ENCODE measurements around the gene GMDS. TPM values are rescaled to one million over a fixed set of nuclear protein-coding genes. Genes with fewer than 3 reads are reported as not detected.

GMDS gene
- total and polyA plus RNA-seq, 2 donors (not counting 3 experiments of a cell fraction or from before 2014, with no cell fraction given) = 9.8 to 23.5 TPM

GRCh38 chr6:1840491-1841121 lies 404.8 kb downstream of the GMDS start:
- ChIA-PET CTCF (no interaction called here), POLR2A (no interaction called here)
- no peak overlapping the region for H3K4me3 ChIP-seq (replicated peaks in 1 of 3; ENCODE audit: insufficient read depth in 1 of 3, low read depth in 1 of 3, low read length in 3 of 3)
- H3K27me3 ChIP-seq (ENCODE audit: control insufficient read depth in 2 of 2, insufficient read depth in 2 of 2, low read length in 2 of 2) = no peaks in the 10 kb centered on the region
- TF ChIP-seq FOS (IDR thresholded peaks at IDR 0.05; ENCODE audit: borderline replicate concordance, insufficient read depth, low read length) (no peak), MAX (IDR thresholded peaks at IDR 0.05; ENCODE audit: insufficient read depth, insufficient read length) (no peak), POLR2A (IDR thresholded peaks at IDR 0.05; ENCODE audit: low read depth, low read length) (no peak), CTCF (IDR thresholded peaks at IDR 0.05; ENCODE audit: extremely low read depth in 1 of 2, insufficient read depth in 1 of 2, low read depth in 1 of 2, low read length in 2 of 2) (no peak), POLR2AphosphoS5 (IDR thresholded peaks at IDR 0.05; ENCODE audit: insufficient read depth, low read depth, low read length) (no peak), JUN (IDR thresholded peaks at IDR 0.05; ENCODE audit: borderline replicate concordance, insufficient read depth, insufficient read length, low read depth) (no peak), GATA2 (IDR thresholded peaks at IDR 0.05; ENCODE audit: insufficient read depth, insufficient read length, low read depth, low read length) (no peak)
- peaks cover 14% of the 10 kb centered on the region for H3K4me1 ChIP-seq (ENCODE audit: control insufficient read depth, extremely low read depth, insufficient read depth, low read length)
- no peaks in the 10 kb centered on the region for H4K20me1 ChIP-seq (replicated peaks; ENCODE audit: control insufficient read depth, extremely low read depth, insufficient read depth, low read length)
- no peak overlapping the region for H3K27ac ChIP-seq (ENCODE audit: insufficient read depth, low read depth, low read length)
- no peak overlapping the region for H3K4me2 ChIP-seq (ENCODE audit: insufficient read depth, low read length)
- H3K79me2 ChIP-seq (ENCODE audit: control insufficient read depth, insufficient read depth, low read length) = no peaks in the 10 kb centered on the region
- FAIRE-seq (peak; percentile 33), DNase-seq (ENCODE audit: low read depth, low spot score) (no peak)
- H3K9me3 ChIP-seq (replicated peaks; ENCODE audit: control insufficient read depth, insufficient read depth, low read length) = no peaks in the 10 kb centered on the region
- no TSS peak for BruUV-seq (replicated peaks)
- no peaks in the 10 kb centered on the region for H3K9me1 ChIP-seq (replicated peaks; ENCODE audit: control insufficient read depth, extremely low read depth, insufficient read depth, low read length)
- H3K9ac ChIP-seq (replicated peaks; ENCODE audit: extremely low read depth, insufficient read depth, low read length) = no peak overlapping the region
- intact Hi-C loops (cut with micrococcal nuclease) (no loop called here), dilution Hi-C loops (cut with MboI; ENCODE audit: extremely low pct_ligation_motif_present, low sequenced_read_pairs) (no loop called here)
- H2AFZ ChIP-seq (ENCODE audit: low read depth, low read length) = no peak overlapping the region
- no peaks in the 10 kb centered on the region for H3K36me3 ChIP-seq (ENCODE audit: control insufficient read depth in 2 of 2, extremely low read depth in 1 of 2, insufficient read depth in 2 of 2, low read length in 2 of 2)

Measured in endothelial cell of umbilical vein (primary cell).